ACHN (cell line): Measurements from ENCODE around the gene ACBD5.
A peak's percentile ranks its signal among the peaks of the same experiment; 100 is the strongest.
"Not testable (repeated sequence)": the region's sequence is repeated elsewhere in the genome, so short reads cannot be mapped to it uniquely, and the experiment has no call there.

Source experiments
- DNase-seq: peaks from one replicate; pipeline ENCODE4 v3.0.0-alpha.2; 2015
- in situ Hi-C: cut with HindIII; loops from 2 replicates; pipeline ENCODE4 v1.10.0; 2017; ENCODE audit warnings: low sequenced_read_pairs, low pct_ligation_motif_present, low pct_unique_long_range_greater_than_20kb

The ACBD5 gene, protein sequence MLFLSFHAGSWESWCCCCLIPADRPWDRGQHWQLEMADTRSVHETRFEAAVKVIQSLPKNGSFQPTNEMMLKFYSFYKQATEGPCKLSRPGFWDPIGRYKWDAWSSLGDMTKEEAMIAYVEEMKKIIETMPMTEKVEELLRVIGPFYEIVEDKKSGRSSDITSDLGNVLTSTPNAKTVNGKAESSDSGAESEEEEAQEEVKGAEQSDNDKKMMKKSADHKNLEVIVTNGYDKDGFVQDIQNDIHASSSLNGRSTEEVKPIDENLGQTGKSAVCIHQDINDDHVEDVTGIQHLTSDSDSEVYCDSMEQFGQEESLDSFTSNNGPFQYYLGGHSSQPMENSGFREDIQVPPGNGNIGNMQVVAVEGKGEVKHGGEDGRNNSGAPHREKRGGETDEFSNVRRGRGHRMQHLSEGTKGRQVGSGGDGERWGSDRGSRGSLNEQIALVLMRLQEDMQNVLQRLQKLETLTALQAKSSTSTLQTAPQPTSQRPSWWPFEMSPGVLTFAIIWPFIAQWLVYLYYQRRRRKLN

DNA sequence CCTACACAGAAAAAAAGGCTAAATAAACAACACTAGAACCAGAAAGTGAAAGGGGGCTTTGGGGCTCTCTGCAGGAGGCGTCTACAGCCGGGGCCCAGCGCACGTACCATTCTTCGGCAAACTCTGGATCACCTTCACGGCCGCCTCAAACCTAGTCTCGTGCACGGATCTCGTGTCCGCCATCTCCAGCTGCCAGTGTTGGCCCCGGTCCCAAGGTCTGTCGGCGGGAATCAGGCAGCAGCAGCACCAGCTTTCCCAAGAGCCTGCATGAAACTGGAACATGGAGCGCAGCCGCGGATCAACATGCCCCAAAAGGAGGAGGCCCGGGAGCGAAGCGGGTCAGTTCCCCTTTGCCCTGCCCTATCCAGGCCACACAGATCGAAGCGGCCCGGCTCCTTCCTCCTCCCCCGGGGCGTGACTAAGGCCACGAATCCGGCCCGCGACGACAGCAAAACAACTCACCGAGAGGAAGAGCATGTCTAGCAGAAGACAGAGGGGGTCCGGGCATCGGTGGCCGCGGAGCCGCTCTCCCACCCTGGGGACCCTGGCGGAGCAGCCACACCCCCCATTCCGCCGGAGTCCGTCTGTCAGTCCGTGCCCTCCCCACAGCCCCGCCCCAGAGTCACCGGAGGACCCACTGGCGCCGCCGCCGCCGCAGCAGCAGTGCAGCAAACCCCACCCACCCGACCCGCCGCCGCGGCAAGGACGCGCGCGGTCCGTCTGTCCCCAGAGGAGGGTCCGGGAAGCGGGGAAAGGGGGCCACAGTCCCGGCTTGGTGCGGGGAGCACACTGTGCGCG lies at the start of gene ACBD5:
ACBD5 (minus strand) TSS at position 586 of the 798 bp plus-strand sequence; CDS start at position 477, 109 bp downstream.
- in situ Hi-C loops = no loop called here
- peak; percentile 86 for DNase-seq

DNA sequence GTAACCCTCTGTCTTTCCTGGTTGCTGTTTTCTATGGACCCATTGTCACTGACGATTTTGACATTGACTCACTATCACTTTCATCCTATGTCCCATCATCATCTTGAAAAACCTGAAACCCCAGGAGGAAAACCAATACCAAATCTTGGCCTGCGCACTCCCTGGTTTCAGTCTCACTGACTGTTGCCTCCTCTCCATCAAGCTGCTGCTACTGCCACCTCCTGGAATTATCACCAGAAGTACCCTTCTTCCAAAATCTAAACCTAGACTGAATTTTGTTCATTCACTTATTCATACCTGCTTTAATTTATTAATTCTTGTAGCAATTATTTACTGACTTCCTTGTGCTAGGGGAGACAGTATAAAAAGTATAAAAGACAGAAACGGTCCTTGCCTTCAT lies 44.5 kb upstream of the ACBD5 start:
- in situ Hi-C loops = no loop called here
- DNase-seq = peak; percentile 17

DNA sequence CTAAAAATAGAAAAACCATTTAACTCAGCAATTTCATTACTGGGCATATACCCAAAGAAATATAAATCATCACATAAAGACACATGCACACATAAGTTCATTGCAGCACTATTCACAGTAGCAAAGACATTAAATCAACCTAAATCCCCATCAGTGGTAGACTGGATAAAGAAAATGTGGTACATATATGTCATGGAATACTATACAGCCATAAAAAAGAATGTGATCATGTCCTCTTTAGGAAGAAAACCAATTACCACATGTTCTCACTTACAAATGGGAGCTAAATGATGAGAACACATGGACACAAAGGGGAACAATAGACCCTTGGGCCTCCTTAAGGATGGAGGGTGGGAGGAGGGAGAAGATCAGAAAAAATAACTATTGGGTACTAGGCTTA lies 36.0 kb upstream of the ACBD5 start:
- no peak for DNase-seq
- in situ Hi-C loops = no loop called here

DNA sequence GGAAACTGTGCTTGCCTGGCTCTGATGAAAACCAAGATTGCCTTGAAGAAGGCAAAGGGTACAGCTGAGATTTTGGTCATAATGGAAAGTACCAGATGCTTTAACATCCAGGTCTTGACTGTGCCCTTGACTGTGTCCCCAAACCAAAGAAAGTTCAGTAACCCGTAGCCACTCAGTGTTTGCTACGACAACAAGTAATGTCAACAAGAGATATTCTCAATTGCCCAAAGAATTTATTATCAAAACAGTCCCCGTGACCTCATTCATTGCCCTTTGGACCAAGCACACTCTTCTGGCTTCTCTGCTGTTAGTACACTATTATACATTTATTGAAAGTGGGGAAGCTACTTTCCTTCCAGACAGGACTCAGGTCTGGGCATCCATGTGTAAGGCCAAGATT lies 25.4 kb upstream of the ACBD5 start:
- DNase-seq, in situ Hi-C loops: not testable (repeated sequence)

DNA sequence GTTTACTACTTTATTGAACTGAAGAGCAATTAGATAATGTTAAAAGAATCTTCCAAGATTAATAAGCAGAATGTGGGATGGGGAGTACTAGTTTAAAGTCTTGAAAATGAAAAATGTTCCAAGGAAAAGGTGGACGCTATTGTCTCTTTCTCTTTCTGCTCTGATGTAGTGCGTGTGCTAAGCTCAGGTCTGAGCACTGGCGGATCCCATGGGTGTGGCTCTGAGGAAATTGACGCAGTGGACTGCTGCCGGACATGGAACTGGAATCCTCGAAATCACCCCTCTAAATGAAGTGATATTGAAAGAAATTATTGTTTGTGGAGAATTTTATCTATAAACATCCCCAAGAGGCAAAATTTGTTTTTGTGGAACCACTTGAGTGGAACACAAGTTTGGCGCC lies 22.2 kb upstream of the ACBD5 start:
- in situ Hi-C loops, DNase-seq: not testable (repeated sequence)

DNA sequence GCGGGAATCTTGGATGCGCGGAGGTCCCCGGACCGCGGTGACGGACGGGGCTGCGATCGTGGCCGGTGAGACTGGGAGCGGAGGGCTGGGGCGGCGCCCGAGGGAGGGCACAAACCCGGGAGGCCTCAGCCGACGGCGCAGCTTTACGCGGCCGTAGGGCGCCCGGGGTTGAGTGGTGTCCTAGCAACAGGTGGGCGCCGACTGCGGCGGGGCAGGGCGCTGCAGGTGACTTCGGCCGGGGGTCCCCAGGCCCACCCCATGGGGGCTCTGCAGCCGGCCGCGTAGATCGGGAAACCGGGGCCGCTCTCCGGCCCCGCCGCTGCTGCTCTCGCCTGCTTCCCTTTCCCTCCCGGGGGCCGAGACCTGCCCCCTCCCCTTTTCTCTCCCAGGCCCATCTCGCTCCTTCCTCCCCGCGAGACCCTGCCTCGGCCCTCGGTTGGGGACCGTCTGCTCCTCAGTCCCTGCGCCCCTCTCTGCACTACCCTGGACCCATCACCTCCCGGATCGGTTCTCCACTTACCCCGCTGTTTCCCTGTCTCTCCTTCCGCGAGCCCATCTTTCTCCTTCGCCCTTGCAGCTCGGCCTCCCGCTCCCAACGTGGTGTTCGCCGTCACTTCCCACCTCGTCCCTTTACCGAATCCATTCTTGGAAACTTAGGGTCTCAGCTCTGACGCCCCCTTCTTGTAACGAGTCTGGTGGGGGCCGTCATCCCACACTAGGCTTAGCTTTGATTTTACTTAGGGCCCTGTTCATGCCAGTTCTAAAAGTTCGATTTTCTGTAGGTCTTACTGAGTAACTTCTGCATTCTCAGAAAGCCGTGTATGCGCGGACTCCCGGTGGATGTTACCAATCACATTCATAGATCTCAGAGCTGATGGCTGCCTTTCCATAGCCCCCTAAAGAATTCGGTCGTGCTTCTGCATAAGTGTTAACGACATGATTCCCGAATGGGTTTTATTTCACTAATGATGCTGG lies 18.5 kb upstream of the ACBD5 start:
- DNase-seq = peak; percentile 16
- in situ Hi-C loops = no loop called here

DNA sequence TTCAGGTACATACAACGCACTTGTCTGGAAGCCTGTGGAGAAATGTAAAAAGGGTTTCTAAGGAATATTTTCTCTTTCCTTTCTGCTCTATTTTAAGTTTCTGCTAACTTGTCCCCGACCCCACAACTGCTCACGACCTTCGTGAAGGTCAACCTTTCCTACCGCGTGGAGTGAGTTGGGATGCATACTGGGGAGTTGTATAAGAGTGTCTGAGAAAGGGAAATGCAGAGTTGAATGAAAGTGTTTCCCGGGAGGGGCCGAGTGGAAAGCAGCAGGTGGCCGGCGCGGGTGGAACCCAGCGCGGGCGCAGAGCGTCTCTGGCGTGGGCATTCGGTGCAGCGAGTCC lies 17.9 kb upstream of the ACBD5 start:
- in situ Hi-C loops = no loop called here
- no peak for DNase-seq

DNA sequence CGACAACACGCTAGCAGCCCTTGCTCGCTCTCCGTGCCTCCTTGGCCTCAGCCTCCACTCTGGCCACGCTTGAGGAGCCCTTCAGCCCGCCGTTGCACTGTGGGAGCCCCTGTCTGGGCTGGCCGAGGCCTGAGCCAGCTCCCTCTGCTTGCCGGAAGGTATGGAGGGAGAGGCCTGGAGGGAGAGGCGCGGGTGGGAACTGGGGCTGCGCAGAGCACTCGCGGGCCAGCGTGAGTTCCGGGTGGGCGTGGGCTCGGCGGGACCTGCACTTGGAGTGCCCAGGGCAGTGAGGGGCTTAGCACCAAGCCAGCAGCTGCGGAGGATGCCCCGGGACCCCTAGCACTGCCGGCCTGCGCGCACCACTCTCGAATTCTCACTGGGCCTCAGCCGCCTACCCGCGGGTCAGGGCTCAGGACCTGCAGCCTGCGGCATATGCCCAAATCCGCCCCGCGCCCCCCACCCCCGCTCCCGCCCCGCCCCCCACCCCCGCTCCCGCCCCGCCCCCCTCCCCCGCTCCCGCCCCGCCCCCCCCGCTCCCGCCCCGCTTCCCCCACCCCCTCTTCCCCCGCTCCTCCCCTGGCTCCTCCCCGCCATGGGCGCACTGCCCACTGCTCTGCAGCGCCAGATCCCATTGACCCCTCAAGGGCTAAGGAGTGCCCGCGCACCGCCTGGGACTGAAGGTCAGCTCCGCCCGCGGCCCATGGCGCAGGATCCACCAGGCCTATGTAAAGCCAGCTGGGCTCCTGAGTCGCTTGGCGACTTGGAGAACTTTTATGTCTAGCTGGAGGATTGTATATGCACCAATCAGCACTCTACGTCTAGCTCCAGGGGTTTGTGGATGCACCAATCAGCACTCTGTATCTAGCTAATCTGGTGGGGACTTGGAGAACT lies 15.9 kb upstream of the ACBD5 start:
- no peak for DNase-seq
- in situ Hi-C loops = no loop called here

DNA sequence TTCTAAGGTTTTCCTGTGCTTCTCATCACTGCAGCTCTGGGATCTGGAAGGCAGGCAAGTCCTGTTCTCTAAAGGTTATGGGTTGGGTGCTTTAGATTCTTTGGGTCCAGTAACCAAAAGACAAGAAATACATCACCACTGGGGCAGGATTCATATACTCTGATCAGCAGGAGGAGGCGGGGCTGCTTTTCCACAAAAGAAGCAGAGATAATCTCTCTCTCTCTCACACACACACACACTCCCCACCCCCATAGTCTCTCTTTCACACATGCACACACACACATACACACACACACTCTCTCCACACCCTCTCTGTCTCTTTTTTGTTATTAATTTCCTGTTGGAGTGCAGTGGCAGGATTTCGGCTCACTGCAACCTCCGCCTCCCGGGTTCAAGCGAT lies 13.0 kb upstream of the ACBD5 start:
- DNase-seq = no peak
- in situ Hi-C loops = no loop called here

DNA sequence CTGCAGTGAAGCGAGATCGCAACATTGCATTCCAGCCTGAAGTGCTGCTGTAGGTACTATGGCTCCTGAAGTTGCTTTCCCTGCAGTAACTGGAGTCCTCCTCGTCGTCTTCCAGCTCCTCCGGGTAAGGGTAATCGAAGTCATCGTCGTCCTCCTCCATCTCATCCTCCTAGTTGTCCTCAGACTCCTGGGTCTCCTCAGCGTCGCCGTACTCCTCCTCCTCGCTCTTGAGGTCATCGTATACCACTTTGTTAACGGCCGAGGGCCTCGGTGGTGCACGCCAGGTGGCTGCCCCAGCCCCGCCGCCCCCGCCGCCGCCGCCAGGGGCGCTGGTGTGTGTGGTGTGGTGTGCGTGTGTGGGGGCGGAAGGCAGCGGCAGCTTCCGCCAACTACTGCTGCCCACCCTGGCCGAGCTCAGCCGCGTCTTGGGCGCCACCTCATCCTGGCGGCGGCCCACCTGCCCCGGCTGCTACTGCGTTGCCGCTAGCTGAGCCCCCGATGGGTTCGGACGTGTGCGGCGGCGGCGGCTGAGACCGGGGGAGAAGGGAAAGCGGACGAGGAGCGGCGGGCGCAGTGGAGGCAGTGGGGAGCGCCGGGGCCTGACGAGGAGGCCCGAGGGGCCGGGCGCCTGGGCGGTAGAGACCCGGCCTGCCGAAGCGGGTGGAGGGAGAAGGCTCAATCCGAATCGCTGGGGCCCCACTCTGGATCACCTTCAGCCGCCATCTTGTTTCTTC lies 11.8 kb upstream of the ACBD5 start:
- in situ Hi-C loops = no loop called here
- no peak for DNase-seq

DNA sequence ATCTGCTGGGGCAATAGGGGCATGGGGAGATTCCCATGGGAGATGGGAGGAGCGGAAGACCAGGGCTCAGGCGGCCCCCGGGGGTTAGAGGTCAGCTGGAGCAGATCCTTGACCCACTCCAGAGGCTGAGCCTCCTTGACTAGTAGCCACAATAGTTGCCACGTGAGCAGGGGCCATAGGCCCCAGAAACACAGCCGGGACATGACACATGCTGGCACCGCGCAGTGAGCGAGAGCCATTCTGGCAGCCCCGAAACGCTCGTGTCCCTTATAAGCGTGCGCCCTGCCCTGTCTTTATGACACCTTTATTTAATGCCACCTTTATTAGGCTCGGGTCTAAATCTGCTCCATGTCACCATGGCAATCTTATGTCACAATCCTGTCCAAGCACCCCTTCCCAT lies 11.0 kb upstream of the ACBD5 start:
- no peak for DNase-seq
- in situ Hi-C loops = no loop called here

DNA sequence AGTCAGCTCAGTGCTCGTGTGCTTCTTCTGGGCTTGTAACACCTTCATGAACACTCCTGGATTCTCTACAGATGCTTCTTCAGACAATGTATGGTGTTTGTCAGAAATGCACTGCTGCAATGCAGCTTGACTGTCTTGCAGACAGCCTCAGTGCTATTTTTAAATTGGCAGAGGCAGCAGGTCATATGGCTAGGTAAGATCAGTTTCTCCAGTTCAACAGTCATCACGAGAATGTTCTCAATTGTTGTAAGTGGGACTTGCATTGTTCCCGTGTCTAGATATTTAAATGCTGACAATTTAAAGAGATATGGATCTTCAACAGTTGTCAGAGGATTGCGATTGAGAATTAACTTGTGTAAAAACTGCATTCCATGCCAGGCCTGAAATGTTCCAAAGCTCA lies 7.6 kb upstream of the ACBD5 start:
- in situ Hi-C loops = no loop called here
- no peak for DNase-seq

DNA sequence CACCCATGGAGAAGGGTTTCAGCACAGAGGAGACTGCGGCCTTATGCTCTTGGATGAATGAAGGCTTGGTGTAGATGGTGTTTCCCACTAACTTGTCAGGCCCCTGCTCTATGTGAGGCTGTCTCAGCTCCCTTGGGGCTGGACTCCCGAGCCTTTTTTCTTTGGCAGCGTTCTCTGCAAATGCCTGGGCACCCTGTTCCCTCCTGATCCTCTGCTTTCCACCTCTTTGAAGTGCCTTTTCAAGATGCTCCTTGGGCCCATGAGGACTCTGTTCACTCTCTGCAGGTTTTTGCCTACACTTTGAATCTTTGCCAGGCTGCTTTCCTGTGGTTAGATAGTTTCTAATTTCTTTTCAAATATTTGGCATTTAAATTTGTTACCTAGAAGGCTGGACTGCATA lies 6.8 kb upstream of the ACBD5 start:
- in situ Hi-C loops = no loop called here
- DNase-seq = no peak

DNA sequence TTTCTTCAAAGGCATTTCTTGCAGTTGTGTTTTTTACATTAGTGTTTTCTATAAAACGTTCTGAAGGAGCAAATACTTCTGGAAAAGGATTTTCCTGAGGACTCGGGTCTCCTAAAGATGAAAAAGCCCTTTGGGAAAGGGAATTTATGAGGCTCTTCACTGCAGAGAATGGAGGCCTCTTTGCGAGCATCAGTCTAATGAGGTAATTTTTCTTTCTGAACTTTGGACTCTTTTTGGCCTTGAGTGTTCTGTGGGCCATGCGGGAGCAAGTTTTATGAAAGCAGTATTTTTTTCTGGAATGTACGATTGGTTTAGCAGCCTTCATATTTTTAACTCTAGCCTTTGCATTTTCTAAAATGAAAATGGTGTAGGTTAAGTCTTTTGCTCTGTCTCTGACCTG lies 6.4 kb upstream of the ACBD5 start:
- in situ Hi-C loops = no loop called here
- DNase-seq = no peak

DNA sequence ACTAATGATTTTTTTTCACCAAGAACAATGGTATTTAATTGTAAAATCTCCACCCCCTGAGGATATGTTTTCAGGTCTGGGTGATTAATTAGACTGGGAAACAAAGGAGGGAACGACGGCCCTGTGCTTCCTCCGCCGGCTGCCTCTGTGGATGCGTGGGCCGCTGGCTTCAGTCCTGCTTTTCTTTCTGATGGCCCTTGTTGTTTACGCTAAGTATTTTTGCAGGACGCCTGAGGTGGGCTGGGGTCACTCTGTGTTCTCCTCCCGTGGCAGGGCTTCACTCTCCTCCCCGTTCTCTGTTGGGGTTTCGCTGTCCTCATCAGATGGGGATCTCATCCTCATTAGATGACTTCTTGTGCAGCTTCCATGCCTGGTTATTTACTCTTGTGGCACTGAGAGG lies 5.2 kb upstream of the ACBD5 start:
- in situ Hi-C loops = no loop called here

DNA sequence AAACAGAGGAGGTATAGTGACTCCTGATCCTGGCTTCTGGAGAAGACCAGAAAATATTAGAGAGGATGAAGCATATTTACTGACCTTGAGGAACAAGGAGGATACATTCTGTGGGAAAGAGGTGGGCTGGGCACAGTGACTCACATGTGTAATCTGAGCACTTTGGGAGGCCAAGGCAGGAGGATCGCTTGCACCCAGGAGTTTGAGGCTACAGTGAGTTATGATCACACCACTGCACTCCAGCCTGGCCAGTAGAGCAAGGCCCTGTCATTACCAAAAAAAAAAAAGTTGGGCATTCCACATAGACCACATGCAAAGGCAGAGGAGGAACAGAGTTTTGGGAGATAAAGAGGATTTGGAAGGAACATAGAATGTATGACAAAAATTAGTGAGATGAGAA lies 4.4 kb upstream of the ACBD5 start:
- in situ Hi-C loops = no loop called here
- DNase-seq = no peak

More for the DNA sequence above, 5.2 kb upstream of the ACBD5 start:
- no peak for DNase-seq

DNA sequence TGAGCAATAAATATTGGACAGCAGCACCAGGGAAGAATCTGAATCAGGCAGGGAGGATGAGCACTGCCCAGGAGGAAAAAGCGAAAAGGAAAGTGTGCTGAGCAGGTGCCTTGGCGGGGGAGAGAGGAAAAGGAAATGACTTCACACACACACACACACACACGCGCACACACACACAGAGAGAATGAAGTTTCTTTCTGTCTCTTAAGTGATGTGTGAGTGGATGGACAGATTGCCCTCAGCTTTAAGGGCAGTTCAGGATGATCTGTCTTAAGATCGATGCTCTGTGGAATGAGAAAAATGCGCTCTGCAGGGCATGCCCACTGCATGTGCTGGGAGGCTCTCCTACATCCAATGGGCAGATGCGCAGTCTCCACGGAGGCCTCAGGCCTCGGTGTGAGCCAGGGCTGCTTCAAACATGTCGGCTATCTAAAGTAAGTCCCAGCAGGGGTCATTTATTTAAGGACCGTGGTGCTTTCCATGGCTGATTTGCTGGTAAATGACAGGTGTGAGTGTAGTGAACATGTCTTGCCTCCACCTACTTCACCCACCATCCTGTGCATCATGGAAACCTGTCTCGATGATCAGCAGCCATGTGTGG lies 2.5 kb upstream of the ACBD5 start:
- in situ Hi-C loops = no loop called here
- peak; percentile 71 for DNase-seq
